HEK293 (cell line): ENCODE measurements around the gene WWOX.

Experiments
- KLF9 ChIP-seq: fragments of 450-650 bp; formaldehyde crosslinking; IDR thresholded peaks from 2 replicates; pipeline ENCODE4 v1.5.1; 2016; ENCODE audit warnings: missing biosample characterization, missing genetic modification characterization, low read depth
- SALL2 ChIP-seq: fragments of 450-650 bp; formaldehyde crosslinking; IDR thresholded peaks from 2 replicates; pipeline ENCODE4 v1.5.0; 2017; ENCODE audit warnings: missing biosample characterization, mild to moderate bottlenecking, missing genetic modification characterization, borderline replicate concordance
- ZNF24 ChIP-seq: fragments of 450-650 bp; formaldehyde crosslinking; IDR thresholded peaks from 2 replicates; pipeline ENCODE4 v1.5.1; 2016; ENCODE audit warnings: missing biosample characterization, missing genetic modification characterization
- ZNF274 ChIP-seq, 2 experiments: fragments of 200-500 bp in 1 of 2; fragments of 450-650 bp in 1 of 2; sonication (Bioruptor generic) in 1 of 2; formaldehyde crosslinking in 1 of 2; IDR thresholded peaks; 2 replicates each; pipeline versions ENCODE4 v1.5.1 to v1.6.1; 2014 to 2016; ENCODE audit warnings: borderline replicate concordance in 1 of 2, inconsistent platforms in 1 of 2, low read length in 1 of 2, missing biosample characterization in 1 of 2, missing genetic modification characterization in 1 of 2
- ZNF529 ChIP-seq: fragments of 450-650 bp; formaldehyde crosslinking; IDR thresholded peaks from 2 replicates; pipeline ENCODE4 v1.5.1; 2017; ENCODE audit warnings: missing genetic modification characterization, missing biosample characterization; ENCODE audit not compliant: insufficient replicate concordance
- TF ChIP-seq, protein P1 (sequence below): fragments of 450-650 bp; formaldehyde crosslinking; IDR thresholded peaks from 2 replicates; pipeline ENCODE4 v1.5.1; 2016; ENCODE audit warnings: missing biosample characterization, missing genetic modification characterization
- TF ChIP-seq, protein P2 (sequence below): fragments of 450-650 bp; formaldehyde crosslinking; IDR thresholded peaks from 2 replicates; pipeline ENCODE4 v1.5.1; 2016; ENCODE audit warnings: missing biosample characterization, missing genetic modification characterization
- TF ChIP-seq, protein P3 (sequence below): fragments of 450-650 bp; formaldehyde crosslinking; IDR thresholded peaks from 2 replicates; pipeline ENCODE4 v1.5.1; 2016; ENCODE audit warnings: missing biosample characterization, missing genetic modification characterization
- TF ChIP-seq, protein P4 (sequence below): fragments of 450-650 bp; formaldehyde crosslinking; IDR thresholded peaks from 2 replicates; pipeline ENCODE4 v1.5.1; 2017; ENCODE audit warnings: missing biosample characterization, missing genetic modification characterization

DNA sequence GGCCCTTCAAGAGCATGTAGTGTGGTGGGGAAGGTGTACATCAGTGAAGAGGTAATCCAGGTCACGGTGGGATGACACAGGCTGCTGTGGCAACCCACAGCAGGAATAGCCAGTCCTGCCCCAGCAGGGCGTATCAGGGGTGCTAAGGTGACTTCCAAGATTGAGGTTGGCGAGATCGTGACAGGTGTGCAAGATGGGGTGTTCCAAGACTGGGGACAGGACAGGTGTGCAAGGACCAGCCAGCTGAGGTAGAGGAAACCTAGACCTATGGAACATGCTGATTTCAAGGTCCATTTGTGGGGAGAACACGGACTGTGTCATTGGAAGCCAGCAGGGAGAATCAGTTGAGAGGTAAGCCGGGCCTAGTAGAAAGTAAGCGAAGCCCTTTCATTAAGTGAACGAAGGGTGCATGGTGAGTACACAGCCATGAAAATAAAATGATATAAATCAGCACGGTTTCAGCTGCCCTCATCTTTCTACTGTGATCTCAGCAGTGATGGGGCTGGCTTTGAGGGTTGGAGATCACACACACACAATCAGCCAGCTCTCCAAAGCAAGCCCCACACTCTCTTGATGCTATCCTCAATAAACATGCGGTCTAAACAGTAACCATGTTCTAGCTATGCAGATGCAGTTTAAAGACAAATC lies 497.0 kb downstream of the WWOX start:
- TF ChIP-seq, protein P1, sequence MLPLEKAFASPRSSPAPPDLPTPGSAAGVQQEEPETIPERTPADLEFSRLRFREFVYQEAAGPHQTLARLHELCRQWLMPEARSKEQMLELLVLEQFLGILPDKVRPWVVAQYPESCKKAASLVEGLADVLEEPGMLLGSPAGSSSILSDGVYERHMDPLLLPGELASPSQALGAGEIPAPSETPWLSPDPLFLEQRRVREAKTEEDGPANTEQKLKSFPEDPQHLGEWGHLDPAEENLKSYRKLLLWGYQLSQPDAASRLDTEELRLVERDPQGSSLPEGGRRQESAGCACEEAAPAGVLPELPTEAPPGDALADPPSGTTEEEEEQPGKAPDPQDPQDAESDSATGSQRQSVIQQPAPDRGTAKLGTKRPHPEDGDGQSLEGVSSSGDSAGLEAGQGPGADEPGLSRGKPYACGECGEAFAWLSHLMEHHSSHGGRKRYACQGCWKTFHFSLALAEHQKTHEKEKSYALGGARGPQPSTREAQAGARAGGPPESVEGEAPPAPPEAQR (tag by site-specific recombination), result no peak
- TF ChIP-seq ZNF274 (IDR thresholded peaks at IDR 0.05; ENCODE audit: low read length), result no peak
- no peak for TF ChIP-seq ZNF274 (tag by site-specific recombination; IDR thresholded peaks at IDR 0.05; ENCODE audit: borderline replicate concordance)
- TF ChIP-seq, protein P2, sequence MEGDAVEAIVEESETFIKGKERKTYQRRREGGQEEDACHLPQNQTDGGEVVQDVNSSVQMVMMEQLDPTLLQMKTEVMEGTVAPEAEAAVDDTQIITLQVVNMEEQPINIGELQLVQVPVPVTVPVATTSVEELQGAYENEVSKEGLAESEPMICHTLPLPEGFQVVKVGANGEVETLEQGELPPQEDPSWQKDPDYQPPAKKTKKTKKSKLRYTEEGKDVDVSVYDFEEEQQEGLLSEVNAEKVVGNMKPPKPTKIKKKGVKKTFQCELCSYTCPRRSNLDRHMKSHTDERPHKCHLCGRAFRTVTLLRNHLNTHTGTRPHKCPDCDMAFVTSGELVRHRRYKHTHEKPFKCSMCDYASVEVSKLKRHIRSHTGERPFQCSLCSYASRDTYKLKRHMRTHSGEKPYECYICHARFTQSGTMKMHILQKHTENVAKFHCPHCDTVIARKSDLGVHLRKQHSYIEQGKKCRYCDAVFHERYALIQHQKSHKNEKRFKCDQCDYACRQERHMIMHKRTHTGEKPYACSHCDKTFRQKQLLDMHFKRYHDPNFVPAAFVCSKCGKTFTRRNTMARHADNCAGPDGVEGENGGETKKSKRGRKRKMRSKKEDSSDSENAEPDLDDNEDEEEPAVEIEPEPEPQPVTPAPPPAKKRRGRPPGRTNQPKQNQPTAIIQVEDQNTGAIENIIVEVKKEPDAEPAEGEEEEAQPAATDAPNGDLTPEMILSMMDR, result no peak
- no peak for TF ChIP-seq ZNF24 (tag by site-specific recombination)
- no peak for TF ChIP-seq KLF9
- TF ChIP-seq, protein P3, sequence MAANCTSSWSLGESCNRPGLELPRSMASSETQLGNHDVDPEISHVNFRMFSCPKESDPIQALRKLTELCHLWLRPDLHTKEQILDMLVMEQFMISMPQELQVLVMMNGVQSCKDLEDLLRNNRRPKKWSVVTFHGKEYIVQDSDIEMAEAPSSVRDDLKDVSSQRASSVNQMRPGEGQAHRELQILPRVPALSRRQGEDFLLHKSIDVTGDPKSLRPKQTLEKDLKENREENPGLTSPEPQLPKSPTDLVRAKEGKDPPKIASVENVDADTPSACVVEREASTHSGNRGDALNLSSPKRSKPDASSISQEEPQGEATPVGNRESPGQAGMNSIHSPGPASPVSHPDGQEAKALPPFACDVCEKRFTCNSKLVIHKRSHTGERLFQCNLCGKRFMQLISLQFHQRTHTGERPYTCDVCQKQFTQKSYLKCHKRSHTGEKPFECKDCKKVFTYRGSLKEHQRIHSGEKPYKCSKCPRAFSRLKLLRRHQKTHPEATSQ (tag by site-specific recombination), result no peak
- TF ChIP-seq, protein P4, sequence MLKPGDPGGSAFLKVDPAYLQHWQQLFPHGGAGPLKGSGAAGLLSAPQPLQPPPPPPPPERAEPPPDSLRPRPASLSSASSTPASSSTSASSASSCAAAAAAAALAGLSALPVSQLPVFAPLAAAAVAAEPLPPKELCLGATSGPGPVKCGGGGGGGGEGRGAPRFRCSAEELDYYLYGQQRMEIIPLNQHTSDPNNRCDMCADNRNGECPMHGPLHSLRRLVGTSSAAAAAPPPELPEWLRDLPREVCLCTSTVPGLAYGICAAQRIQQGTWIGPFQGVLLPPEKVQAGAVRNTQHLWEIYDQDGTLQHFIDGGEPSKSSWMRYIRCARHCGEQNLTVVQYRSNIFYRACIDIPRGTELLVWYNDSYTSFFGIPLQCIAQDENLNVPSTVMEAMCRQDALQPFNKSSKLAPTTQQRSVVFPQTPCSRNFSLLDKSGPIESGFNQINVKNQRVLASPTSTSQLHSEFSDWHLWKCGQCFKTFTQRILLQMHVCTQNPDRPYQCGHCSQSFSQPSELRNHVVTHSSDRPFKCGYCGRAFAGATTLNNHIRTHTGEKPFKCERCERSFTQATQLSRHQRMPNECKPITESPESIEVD (tag by site-specific recombination), result no peak
- no peak for TF ChIP-seq SALL2 (tag by site-specific recombination)
- TF ChIP-seq ZNF529 (tag by site-specific recombination), result no peak
